Calu3 (cell line): ENCODE data around the gene SYN1. TPM values are rescaled to one million over a fixed set of nuclear protein-coding genes. Genes with fewer than 3 reads are reported as not detected.

Experiments used
- BruUV-seq: library from RNA; stranded (reverse); fragments of 400-500 nt; replicated peaks from 2 replicates; lab custom pipeline; 2021; lab: Mats Ljungman, UMichigan
- CTCF ChIA-PET: fragments of 300-600 bp; sonication (Branson Sonifier 250); formaldehyde crosslinking; loops from one replicate; lab custom pipeline; 2022; ENCODE audit warnings: antibody characterized with exemption; lab: Charles Lee
- DNase-seq: peaks from one replicate; pipeline ENCODE4 v3.0.0; 2022
- H3K27ac Mint-ChIP-seq: one replicate; pipeline ENCODE4 v1.8.0; 2022; ENCODE audit warnings: mixed read lengths; ENCODE audit not compliant: unreplicated experiment
- H3K27me3 Mint-ChIP-seq: one replicate; pipeline ENCODE4 v1.8.0; 2022; ENCODE audit warnings: mixed read lengths; ENCODE audit not compliant: unreplicated experiment
- H3K36me3 Mint-ChIP-seq: one replicate; pipeline ENCODE4 v1.8.0; 2022; ENCODE audit warnings: mild to moderate bottlenecking, moderate library complexity, mixed read lengths; ENCODE audit not compliant: insufficient read depth, unreplicated experiment
- H3K4me1 Mint-ChIP-seq: one replicate; pipeline ENCODE4 v1.8.0; 2022; ENCODE audit warnings: mild to moderate bottlenecking, low read depth, mixed read lengths; ENCODE audit not compliant: unreplicated experiment
- H3K4me3 Mint-ChIP-seq: one replicate; pipeline ENCODE4 v1.8.0; 2022; ENCODE audit warnings: mild to moderate bottlenecking, low read depth, moderate library complexity, mixed read lengths; ENCODE audit not compliant: unreplicated experiment
- H3K9me3 Mint-ChIP-seq: one replicate; pipeline ENCODE4 v1.8.0; 2022; ENCODE audit warnings: low read depth, mixed read lengths; ENCODE audit not compliant: unreplicated experiment
- intact Hi-C: fragments of 100-400 bp; cut with micrococcal nuclease; formaldehyde crosslinking; loops from one replicate; pipeline ENCODE4 v1.10.0; 2022; ENCODE audit not compliant: unreplicated experiment
- total RNA-seq: library from RNA; stranded (reverse); gene quantifications from 2 replicates; pipeline ENCODE4 v1.2.3, GENCODE V29; 2022
- TF ChIP-seq, protein P1 (sequence below): fragments of 200-600 bp; IDR thresholded peaks from one replicate; pipeline ENCODE4 v1.8.0; 2022; ENCODE audit warnings: antibody characterized with exemption; ENCODE audit not compliant: unreplicated experiment

SYN1 gene
- total RNA-seq, 1 experiment from 2014 or later = 0.21 TPM

DNA sequence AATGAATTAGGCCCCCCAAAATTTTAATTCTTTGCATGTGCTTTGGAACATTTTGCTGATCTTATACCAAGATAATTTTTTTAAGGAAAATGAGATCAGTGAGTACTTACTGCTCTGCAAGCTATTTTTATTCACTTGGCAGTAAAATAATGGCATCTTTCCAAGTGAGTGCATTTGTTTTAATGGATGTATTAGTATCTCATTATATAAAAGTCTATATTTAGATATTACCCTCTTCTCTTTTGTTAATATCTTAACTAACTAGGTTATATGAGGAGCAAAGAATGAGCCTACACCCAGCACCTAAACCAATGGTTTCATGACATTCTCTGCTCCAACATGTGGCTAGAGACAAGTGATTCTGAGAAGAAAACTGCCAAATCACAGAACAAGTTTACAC lies 79.8 kb downstream of the SYN1 start:
- Mint-ChIP-seq H3K4me3 (no peak overlapping the region), H3K27me3 (no peaks in the 10 kb centered on the region), H3K9me3 (no peaks in the 10 kb centered on the region), H3K36me3 (no peaks in the 10 kb centered on the region), H3K27ac (no peak overlapping the region), H3K4me1 (no peaks in the 10 kb centered on the region)
- BruUV-seq = no TSS peak
- DNase-seq = no peak
- TF ChIP-seq, protein P1, sequence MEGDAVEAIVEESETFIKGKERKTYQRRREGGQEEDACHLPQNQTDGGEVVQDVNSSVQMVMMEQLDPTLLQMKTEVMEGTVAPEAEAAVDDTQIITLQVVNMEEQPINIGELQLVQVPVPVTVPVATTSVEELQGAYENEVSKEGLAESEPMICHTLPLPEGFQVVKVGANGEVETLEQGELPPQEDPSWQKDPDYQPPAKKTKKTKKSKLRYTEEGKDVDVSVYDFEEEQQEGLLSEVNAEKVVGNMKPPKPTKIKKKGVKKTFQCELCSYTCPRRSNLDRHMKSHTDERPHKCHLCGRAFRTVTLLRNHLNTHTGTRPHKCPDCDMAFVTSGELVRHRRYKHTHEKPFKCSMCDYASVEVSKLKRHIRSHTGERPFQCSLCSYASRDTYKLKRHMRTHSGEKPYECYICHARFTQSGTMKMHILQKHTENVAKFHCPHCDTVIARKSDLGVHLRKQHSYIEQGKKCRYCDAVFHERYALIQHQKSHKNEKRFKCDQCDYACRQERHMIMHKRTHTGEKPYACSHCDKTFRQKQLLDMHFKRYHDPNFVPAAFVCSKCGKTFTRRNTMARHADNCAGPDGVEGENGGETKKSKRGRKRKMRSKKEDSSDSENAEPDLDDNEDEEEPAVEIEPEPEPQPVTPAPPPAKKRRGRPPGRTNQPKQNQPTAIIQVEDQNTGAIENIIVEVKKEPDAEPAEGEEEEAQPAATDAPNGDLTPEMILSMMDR = no peak
- CTCF ChIA-PET = interaction anchor here (0.6 kb wide), 1 partner anchor 56 kb away, joined by 4 read pairs; no protein-coding TSS in a partner anchor
- intact Hi-C loops = no loop called here

DNA sequence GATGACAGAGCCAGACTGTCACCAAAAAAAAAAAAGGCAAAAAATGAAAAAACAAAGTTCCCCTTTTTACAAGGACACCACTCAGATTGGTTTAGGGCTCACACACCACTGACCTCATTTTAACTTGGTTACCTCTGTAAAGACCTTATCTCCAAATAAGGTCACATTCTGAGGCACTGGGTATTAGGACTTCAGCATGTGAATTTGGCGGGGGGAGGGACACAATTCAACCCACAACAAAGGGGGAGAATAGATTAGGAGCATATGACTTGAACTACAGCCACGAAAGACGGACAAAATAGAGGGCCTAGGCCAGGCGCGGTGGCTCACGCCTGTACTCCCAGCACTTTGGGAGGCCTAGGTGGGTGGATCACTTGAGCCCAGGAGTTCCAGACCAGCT lies 89.6 kb downstream of the SYN1 start:
- DNase-seq = no peak

DNA sequence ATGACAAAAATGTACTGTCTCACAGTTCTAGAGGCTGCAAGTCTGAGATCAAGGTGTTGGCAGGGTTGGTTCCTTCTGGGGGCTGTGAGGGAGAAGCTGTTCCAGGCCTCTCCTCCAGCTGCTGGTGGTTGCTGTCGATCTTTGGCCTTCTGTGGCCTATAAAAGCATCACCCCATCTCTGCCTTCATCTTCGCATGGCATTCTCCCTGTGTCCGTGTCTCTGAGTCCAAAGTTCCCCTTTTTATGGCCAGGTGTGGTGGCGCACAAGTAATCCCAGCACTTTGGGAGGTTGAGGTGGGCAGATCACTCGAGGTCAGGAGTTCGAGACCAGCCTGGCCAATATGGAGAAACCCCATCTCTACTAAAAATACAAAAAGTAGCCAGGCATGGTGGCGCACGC lies 90.1 kb downstream of the SYN1 start:
- H3K27me3 Mint-ChIP-seq = no peaks in the 10 kb centered on the region
- H3K27ac Mint-ChIP-seq = no peak overlapping the region
- intact Hi-C loops = no loop called here
- CTCF ChIA-PET = no interaction called here
- H3K36me3 Mint-ChIP-seq = no peaks in the 10 kb centered on the region
- no TSS peak for BruUV-seq
- DNase-seq = no peak
- H3K4me1 Mint-ChIP-seq = no peaks in the 10 kb centered on the region
- no peaks in the 10 kb centered on the region for H3K9me3 Mint-ChIP-seq
- TF ChIP-seq, protein P1 = no peak
- no peak overlapping the region for H3K4me3 Mint-ChIP-seq

More for the DNA sequence above, 89.6 kb downstream of the SYN1 start:
- Mint-ChIP-seq H3K27me3 (no peaks in the 10 kb centered on the region), H3K4me3 (no peak overlapping the region), H3K36me3 (no peaks in the 10 kb centered on the region), H3K9me3 (no peaks in the 10 kb centered on the region), H3K27ac (no peak overlapping the region), H3K4me1 (no peaks in the 10 kb centered on the region)
- CTCF ChIA-PET = no interaction called here
- intact Hi-C loops = no loop called here
- no TSS peak for BruUV-seq
- TF ChIP-seq, protein P1 = no peak

DNA sequence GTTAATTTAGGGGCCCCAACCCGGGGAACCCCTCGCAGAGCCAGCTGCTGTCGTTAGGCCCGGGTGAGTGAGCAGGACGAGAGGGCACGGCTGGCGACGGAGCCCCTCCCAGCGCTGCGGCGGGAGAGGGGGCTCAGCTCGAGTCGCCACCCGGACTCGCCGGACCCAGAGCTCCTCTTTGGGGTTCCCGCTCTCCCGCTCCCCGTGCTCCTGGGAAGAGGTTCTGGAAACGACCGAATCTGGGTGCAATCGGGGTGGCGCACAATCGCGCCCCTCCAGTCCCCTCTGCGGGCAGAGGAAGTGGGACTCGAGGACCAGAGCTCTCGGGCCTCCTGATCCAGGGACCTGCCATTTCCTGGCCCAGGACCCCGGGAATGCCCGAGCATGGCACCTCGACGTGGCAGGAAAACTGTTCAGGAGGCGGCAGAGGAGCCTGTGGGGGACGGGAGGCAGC lies 95.9 kb downstream of the SYN1 start:
- Mint-ChIP-seq H3K27me3 (no peaks in the 10 kb centered on the region), H3K27ac (no peak overlapping the region), H3K4me3 (peak overlapping the region; percentile 59), H3K4me1 (no peaks in the 10 kb centered on the region), H3K9me3 (no peaks in the 10 kb centered on the region), H3K36me3 (peaks cover 10% of the 10 kb centered on the region)
- DNase-seq = no peak
- TF ChIP-seq, protein P1 = no peak
- BruUV-seq = no TSS peak
- intact Hi-C loops = loop anchor here (1.0 kb wide), 1 partner anchor 330 kb away; the partner anchor contains the start of gene UBA1
- CTCF ChIA-PET = interaction anchor here (0.5 to 2.2 kb wide), 7 partner anchors 26 to 379 kb away, joined by 3 to 9 read pairs (median 5); partner anchors contain the start of genes NDUFB11 and RBM10
